ENCODE results near the gene SLC13A2. TPM values are rescaled to one million over a fixed set of nuclear protein-coding genes. Genes with fewer than 3 reads are reported as not detected.

Gene SLC13A2
- total RNA-seq, 1 experiment from 2014 or later: not detected

GRCh38 chr17:28544402-28545140, 71.1 kb downstream of the SLC13A2 start:
- in situ Hi-C loops (cut with HindIII; ENCODE audit: low pct_unique_long_range_greater_than_20kb, low sequenced_read_pairs): no loop called here
- no peak for DNase-seq (ENCODE audit: low read depth)

- no peak for DNase-seq (ENCODE audit: low read depth)
- in situ Hi-C loops (cut with HindIII; ENCODE audit: low pct_unique_long_range_greater_than_20kb, low sequenced_read_pairs): no loop called here
Measured at GRCh38 chr17:28545141-28545503, 71.7 kb downstream of the SLC13A2 start.

GRCh38 chr17:28545787-28546415, 72.5 kb downstream of the SLC13A2 start:
- DNase-seq (ENCODE audit: low read depth): no peak
- in situ Hi-C loops (cut with HindIII; ENCODE audit: low pct_unique_long_range_greater_than_20kb, low sequenced_read_pairs): no loop called here

- in situ Hi-C loops (cut with HindIII; ENCODE audit: low pct_unique_long_range_greater_than_20kb, low sequenced_read_pairs): no loop called here
Measured at GRCh38 chr17:28547096-28547622, 73.7 kb downstream of the SLC13A2 start.

More at GRCh38 chr17:28547096-28547622, 73.7 kb downstream of the SLC13A2 start:
- DNase-seq (ENCODE audit: low read depth): no peak

Other genes starting within 250 kb of the SLC13A2 start
- 44.4 and 45.1 TPM in 2 replicates for gene TMEM97, start 154.4 kb upstream of the SLC13A2 start, total RNA-seq (2014; rRNA removed; shearing (Covaris generic); ENCODE audit: low replicate concordance)
- gene IFT20, start 138.2 kb upstream of the SLC13A2 start, total RNA-seq (2014; rRNA removed; shearing (Covaris generic); ENCODE audit: low replicate concordance): 35.8 and 39.6 TPM in 2 replicates
- gene TNFAIP1, start 137.9 kb upstream of the SLC13A2 start, total RNA-seq (2014; rRNA removed; shearing (Covaris generic); ENCODE audit: low replicate concordance): 28.4 and 69.6 TPM in 2 replicates
- 138 and 185 TPM in 2 replicates for gene POLDIP2, start 116.1 kb upstream of the SLC13A2 start, total RNA-seq (2014; rRNA removed; shearing (Covaris generic); ENCODE audit: low replicate concordance)
- not detected in 2 replicates for gene SEBOX, start 108.4 kb upstream of the SLC13A2 start, total RNA-seq (2014; rRNA removed; shearing (Covaris generic); ENCODE audit: low replicate concordance)
- gene VTN, start 103.3 kb upstream of the SLC13A2 start, total RNA-seq (2014; rRNA removed; shearing (Covaris generic); ENCODE audit: low replicate concordance): not detected in 2 replicates
- gene SARM1, start 102.0 kb upstream of the SLC13A2 start, total RNA-seq (2014; rRNA removed; shearing (Covaris generic); ENCODE audit: low replicate concordance): 4.2 and 5.0 TPM in 2 replicates
- gene SLC46A1, start 67.4 kb upstream of the SLC13A2 start, total RNA-seq (2014; rRNA removed; shearing (Covaris generic); ENCODE audit: low replicate concordance): 24.3 and 33.0 TPM in 2 replicates
- gene FOXN1, start 32.7 kb downstream of the SLC13A2 start, total RNA-seq (2014; rRNA removed; shearing (Covaris generic); ENCODE audit: low replicate concordance): not detected in 2 replicates
- gene UNC119, start 79.0 kb downstream of the SLC13A2 start, total RNA-seq (2014; rRNA removed; shearing (Covaris generic); ENCODE audit: low replicate concordance): 47.6 and 67.4 TPM in 2 replicates
- 62.5 and 73.2 TPM in 2 replicates for gene PIGS, start 97.9 kb downstream of the SLC13A2 start, total RNA-seq (2014; rRNA removed; shearing (Covaris generic); ENCODE audit: low replicate concordance)
- gene ALDOC, start 103.3 kb downstream of the SLC13A2 start, total RNA-seq (2014; rRNA removed; shearing (Covaris generic); ENCODE audit: low replicate concordance): 178 and 219 TPM in 2 replicates
- gene SPAG5, start 125.4 kb downstream of the SLC13A2 start, total RNA-seq (2014; rRNA removed; shearing (Covaris generic); ENCODE audit: low replicate concordance): 73.0 and 355 TPM in 2 replicates
- gene RSKR, start 140.5 kb downstream of the SLC13A2 start, total RNA-seq (2014; rRNA removed; shearing (Covaris generic); ENCODE audit: low replicate concordance): 0.70 and 3.2 TPM in 2 replicates
- 62.0 and 73.6 TPM in 2 replicates for gene BLTP2, start 171.5 kb downstream of the SLC13A2 start, total RNA-seq (2014; rRNA removed; shearing (Covaris generic); ENCODE audit: low replicate concordance)
- 70.4 and 79.9 TPM in 2 replicates for gene SDF2, start 188.3 kb downstream of the SLC13A2 start, total RNA-seq (2014; rRNA removed; shearing (Covaris generic); ENCODE audit: low replicate concordance)
- 12.6 and 16.8 TPM in 2 replicates for gene SUPT6H, start 188.6 kb downstream of the SLC13A2 start, total RNA-seq (2014; rRNA removed; shearing (Covaris generic); ENCODE audit: low replicate concordance)
- gene PROCA1, start 238.2 kb downstream of the SLC13A2 start, total RNA-seq (2014; rRNA removed; shearing (Covaris generic); ENCODE audit: low replicate concordance): 4.2 and 7.4 TPM in 2 replicates
- gene RAB34, start 244.2 kb downstream of the SLC13A2 start, total RNA-seq (2014; rRNA removed; shearing (Covaris generic); ENCODE audit: low replicate concordance): 394 and 482 TPM in 2 replicates
- 631 and 1,120 TPM in 2 replicates for gene RPL23A, start 246.3 kb downstream of the SLC13A2 start, total RNA-seq (2014; rRNA removed; shearing (Covaris generic); ENCODE audit: low replicate concordance)

Measured in Caki2 (cell line).